HepG2 (cell line): ENCODE data around the gene SOBP. TPM values are rescaled to one million over a fixed set of nuclear protein-coding genes. Genes with fewer than 3 reads are reported as not detected.

Experiments
- CBX5 ChIP-seq: sonication (generic); formaldehyde crosslinking; IDR thresholded peaks from 2 replicates; pipeline ENCODE4 v1.4.0; 2020; ENCODE audit warnings: missing genetic modification reagents, borderline replicate concordance
- CENPT ChIP-seq: sonication (generic); formaldehyde crosslinking; IDR thresholded peaks from 2 replicates; pipeline ENCODE4 v1.8.0; 2022; ENCODE audit warnings: low read depth, mild to moderate bottlenecking, moderate library complexity, missing genetic modification reagents
- GFI1 ChIP-seq: sonication (generic); formaldehyde crosslinking; IDR thresholded peaks from 2 replicates; pipeline ENCODE4 v1.5.0; 2020; ENCODE audit warnings: missing genetic modification reagents, mild to moderate bottlenecking, borderline replicate concordance
- HOXA9 ChIP-seq: sonication (generic); formaldehyde crosslinking; IDR thresholded peaks from 2 replicates; pipeline ENCODE4 v1.8.1; 2022; ENCODE audit warnings: missing genetic modification reagents, mild to moderate bottlenecking, moderate library complexity, borderline replicate concordance
- JDP2 ChIP-seq: sonication (generic); formaldehyde crosslinking; IDR thresholded peaks from 2 replicates; pipeline ENCODE4 v1.8.1; 2022; ENCODE audit warnings: missing genetic modification reagents, borderline replicate concordance
- KDM6A ChIP-seq: IDR thresholded peaks from 2 replicates; pipeline ENCODE4 v1.6.1; 2016; ENCODE audit warnings: low read depth
- MED13 ChIP-seq: sonication (generic); formaldehyde crosslinking; IDR thresholded peaks from 2 replicates; pipeline ENCODE4 v1.5.0; 2020; ENCODE audit warnings: missing genetic modification reagents
- MLLT10 ChIP-seq: sonication (generic); formaldehyde crosslinking; IDR thresholded peaks from 2 replicates; pipeline ENCODE4 v1.4.0; 2020; ENCODE audit warnings: missing genetic modification reagents
- NCOA2 ChIP-seq: sonication (generic); formaldehyde crosslinking; IDR thresholded peaks from 2 replicates; pipeline ENCODE4 v1.8.0; 2022; ENCODE audit warnings: inconsistent platforms
- RFXAP ChIP-seq: sonication (generic); formaldehyde crosslinking; IDR thresholded peaks from 2 replicates; pipeline ENCODE4 v1.4.0; 2020; ENCODE audit warnings: missing genetic modification reagents, borderline replicate concordance
- RXRB ChIP-seq: IDR thresholded peaks from 2 replicates; pipeline ENCODE4 v1.6.1; 2016; ENCODE audit warnings: borderline replicate concordance, missing genetic modification reagents, missing compliant biosample characterization
- SMARCC2 ChIP-seq: fragments of 450-650 bp; IDR thresholded peaks from 2 replicates; pipeline ENCODE4 v1.6.1; 2017; ENCODE audit warnings: antibody characterized with exemption, mild to moderate bottlenecking
- SOX13 ChIP-seq, 3 experiments: fragments of 450-650 bp in 1 of 3; sonication (generic) in 1 of 3; formaldehyde crosslinking in 1 of 3; IDR thresholded peaks in 2 of 3; conservative IDR thresholded peaks in 1 of 3; 2 replicates each; pipeline versions ENCODE4 v1.5.0 to v1.6.1; 2016 to 2020; ENCODE audit warnings: antibody characterized with exemption in 1 of 3, mild to moderate bottlenecking in 1 of 3, missing compliant biosample characterization in 1 of 3, missing genetic modification reagents in 1 of 3, moderate library complexity in 1 of 3
- ZBTB7B ChIP-seq: sonication (generic); formaldehyde crosslinking; IDR thresholded peaks from 2 replicates; pipeline ENCODE4 v1.4.0; 2020; ENCODE audit warnings: missing genetic modification reagents
- ZC3H13 ChIP-seq: sonication (generic); formaldehyde crosslinking; IDR thresholded peaks from 2 replicates; pipeline ENCODE4 v1.8.1; 2023; ENCODE audit warnings: mild to moderate bottlenecking, missing genetic modification reagents, moderate library complexity
- ZMYM2 ChIP-seq: sonication (generic); formaldehyde crosslinking; IDR thresholded peaks from 2 replicates; pipeline ENCODE4 v1.8.0; 2022; ENCODE audit warnings: mild to moderate bottlenecking, missing genetic modification reagents
- ZNF335 ChIP-seq: sonication (generic); formaldehyde crosslinking; IDR thresholded peaks from 2 replicates; pipeline ENCODE4 v1.4.0; 2020; ENCODE audit warnings: missing genetic modification reagents
- ZNF775 ChIP-seq: sonication (generic); formaldehyde crosslinking; IDR thresholded peaks from 2 replicates; pipeline ENCODE4 v1.4.0; 2020; ENCODE audit warnings: missing genetic modification reagents, mild to moderate bottlenecking, moderate library complexity, borderline replicate concordance
- ZNF782 ChIP-seq: sonication (generic); formaldehyde crosslinking; IDR thresholded peaks from 2 replicates; pipeline ENCODE4 v1.4.0; 2020; ENCODE audit warnings: missing genetic modification reagents, mild to moderate bottlenecking, borderline replicate concordance
- ZNF883 ChIP-seq: sonication (generic); formaldehyde crosslinking; IDR thresholded peaks from 2 replicates; pipeline ENCODE4 v1.5.1; 2020; ENCODE audit warnings: mild to moderate bottlenecking, missing genetic modification reagents; ENCODE audit errors: not compliant biosample characterization
- polyA plus RNA-seq, 8 experiments: library from polyadenylated mRNA; depleted of rRNA in 3 of 8; stranded (reverse) in 7 of 8; unstranded in 1 of 8; fragments of >200 nt; fragmentation: Illumina TruSeq in 4 of 8; extraction: Trizol in 4 of 8; gene quantifications; 2 replicates each; pipeline versions ENCODE4 v1.2.1 to v1.2.3, GENCODE V29; 2011 to 2016; ENCODE audit warnings: low read depth in 4 of 8, missing spikeins in 1 of 8, mixed read lengths in 1 of 8; ENCODE audit not compliant: insufficient read depth in 1 of 8
- total RNA-seq, 5 experiments: library from RNA; depleted of rRNA; stranded (reverse); fragments of >200 nt; fragmentation: Illumina TruSeq; extraction: Trizol; gene quantifications; 2 replicates each; pipeline ENCODE4 v1.2.3, GENCODE V29; 2016; ENCODE audit warnings: low read depth in 1 of 5
- TF ChIP-seq, protein P1 (sequence below): sonication (generic); formaldehyde crosslinking; IDR thresholded peaks from 2 replicates; pipeline ENCODE4 v1.4.0; 2020; ENCODE audit warnings: missing genetic modification reagents, mild to moderate bottlenecking, borderline replicate concordance
- TF ChIP-seq, protein P2 (sequence below): sonication (generic); formaldehyde crosslinking; IDR thresholded peaks from 2 replicates; pipeline ENCODE4 v1.4.0; 2020; ENCODE audit warnings: missing genetic modification reagents

Gene SOBP
- total and polyA plus RNA-seq, 2 of the 13 experiments (the other 11 are each of a cell fraction or from before 2014, with no cell fraction given), result 1.5 to 6.9 TPM

DNA sequence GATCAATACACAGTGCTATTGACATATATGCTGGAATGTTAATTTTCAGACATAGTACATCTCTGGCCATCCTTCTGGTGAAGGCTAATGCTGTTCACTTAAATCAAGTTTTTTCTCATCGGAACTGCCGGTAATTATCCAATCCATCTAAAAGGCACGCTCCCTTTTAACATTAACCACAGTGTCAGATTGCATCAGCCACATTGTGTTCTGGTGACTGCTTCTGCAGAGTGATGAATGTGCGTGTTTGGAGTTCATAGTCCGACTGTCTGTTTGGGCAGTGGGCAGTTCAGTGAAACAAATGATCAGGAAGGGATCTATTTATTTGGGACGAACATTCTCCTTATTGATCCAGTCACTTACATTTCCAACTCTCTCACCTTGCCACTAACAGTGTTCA is 49.5 kb downstream of the SOBP start (continued):
- TF ChIP-seq ZNF775 (no peak), MLLT10 (CRISPR knock-in tag) (no peak), RFXAP (CRISPR knock-in tag) (no peak; the same call in 1 of the 2 replicates), JDP2 (CRISPR knock-in tag) (no peak), ZNF335 (CRISPR knock-in tag) (peak; percentile 46; the same call in 1 of the 2 replicates), NCOA2 (CRISPR knock-in tag) (peak; percentile 93), ZNF782 (CRISPR knock-in tag) (no peak), KDM6A (CRISPR knock-in tag) (peak; percentile 96), CBX5 (CRISPR knock-in tag) (peak; percentile 76; the same call in 1 of the 2 replicates), SOX13 (IDR thresholded peaks at IDR 0.05) (peak; percentile 86; the same call in 1 of the 2 replicates), SOX13 (CRISPR knock-in tag; conservative IDR thresholded peaks at IDR 0.05 in 1 of 2, IDR thresholded peaks at IDR 0.05 in 1 of 2) (peak in 1 of 2 experiments; percentile 96; a peak in 2 of 4 replicates), ZBTB7B (peak; percentile 72; the same call in 1 of the 2 replicates), ZMYM2 (CRISPR knock-in tag) (no peak), GFI1 (peak; percentile 83), ZC3H13 (CRISPR knock-in tag) (no peak), RXRB (peak; percentile 85), SMARCC2 (no peak), CENPT (no peak), MED13 (CRISPR knock-in tag) (no peak), ZNF883 (no peak), HOXA9 (CRISPR knock-in tag) (no peak)
- TF ChIP-seq, protein P1, sequence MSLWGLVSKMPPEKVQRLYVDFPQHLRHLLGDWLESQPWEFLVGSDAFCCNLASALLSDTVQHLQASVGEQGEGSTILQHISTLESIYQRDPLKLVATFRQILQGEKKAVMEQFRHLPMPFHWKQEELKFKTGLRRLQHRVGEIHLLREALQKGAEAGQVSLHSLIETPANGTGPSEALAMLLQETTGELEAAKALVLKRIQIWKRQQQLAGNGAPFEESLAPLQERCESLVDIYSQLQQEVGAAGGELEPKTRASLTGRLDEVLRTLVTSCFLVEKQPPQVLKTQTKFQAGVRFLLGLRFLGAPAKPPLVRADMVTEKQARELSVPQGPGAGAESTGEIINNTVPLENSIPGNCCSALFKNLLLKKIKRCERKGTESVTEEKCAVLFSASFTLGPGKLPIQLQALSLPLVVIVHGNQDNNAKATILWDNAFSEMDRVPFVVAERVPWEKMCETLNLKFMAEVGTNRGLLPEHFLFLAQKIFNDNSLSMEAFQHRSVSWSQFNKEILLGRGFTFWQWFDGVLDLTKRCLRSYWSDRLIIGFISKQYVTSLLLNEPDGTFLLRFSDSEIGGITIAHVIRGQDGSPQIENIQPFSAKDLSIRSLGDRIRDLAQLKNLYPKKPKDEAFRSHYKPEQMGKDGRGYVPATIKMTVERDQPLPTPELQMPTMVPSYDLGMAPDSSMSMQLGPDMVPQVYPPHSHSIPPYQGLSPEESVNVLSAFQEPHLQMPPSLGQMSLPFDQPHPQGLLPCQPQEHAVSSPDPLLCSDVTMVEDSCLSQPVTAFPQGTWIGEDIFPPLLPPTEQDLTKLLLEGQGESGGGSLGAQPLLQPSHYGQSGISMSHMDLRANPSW, result no peak
- TF ChIP-seq, protein P2, sequence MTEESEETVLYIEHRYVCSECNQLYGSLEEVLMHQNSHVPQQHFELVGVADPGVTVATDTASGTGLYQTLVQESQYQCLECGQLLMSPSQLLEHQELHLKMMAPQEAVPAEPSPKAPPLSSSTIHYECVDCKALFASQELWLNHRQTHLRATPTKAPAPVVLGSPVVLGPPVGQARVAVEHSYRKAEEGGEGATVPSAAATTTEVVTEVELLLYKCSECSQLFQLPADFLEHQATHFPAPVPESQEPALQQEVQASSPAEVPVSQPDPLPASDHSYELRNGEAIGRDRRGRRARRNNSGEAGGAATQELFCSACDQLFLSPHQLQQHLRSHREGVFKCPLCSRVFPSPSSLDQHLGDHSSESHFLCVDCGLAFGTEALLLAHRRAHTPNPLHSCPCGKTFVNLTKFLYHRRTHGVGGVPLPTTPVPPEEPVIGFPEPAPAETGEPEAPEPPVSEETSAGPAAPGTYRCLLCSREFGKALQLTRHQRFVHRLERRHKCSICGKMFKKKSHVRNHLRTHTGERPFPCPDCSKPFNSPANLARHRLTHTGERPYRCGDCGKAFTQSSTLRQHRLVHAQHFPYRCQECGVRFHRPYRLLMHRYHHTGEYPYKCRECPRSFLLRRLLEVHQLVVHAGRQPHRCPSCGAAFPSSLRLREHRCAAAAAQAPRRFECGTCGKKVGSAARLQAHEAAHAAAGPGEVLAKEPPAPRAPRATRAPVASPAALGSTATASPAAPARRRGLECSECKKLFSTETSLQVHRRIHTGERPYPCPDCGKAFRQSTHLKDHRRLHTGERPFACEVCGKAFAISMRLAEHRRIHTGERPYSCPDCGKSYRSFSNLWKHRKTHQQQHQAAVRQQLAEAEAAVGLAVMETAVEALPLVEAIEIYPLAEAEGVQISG (CRISPR knock-in tag), result peak; percentile 62
